Mesothelial cell of epicardium (in vitro differentiated cells): ENCODE results near the gene DGLUCY. TPM values are rescaled to one million over a fixed set of nuclear protein-coding genes. Genes with fewer than 3 reads are reported as not detected.

Experiments
- DNase-seq, 2 experiments: peaks; one replicate each; pipeline ENCODE4 v3.0.0; 2021; ENCODE audit warnings: low spot score in 2 of 2; ENCODE audit not compliant: unreplicated experiment in 2 of 2
- H3K27ac Mint-ChIP-seq: 2 replicates; pipeline ENCODE4 v1.8.0; 2021; ENCODE audit warnings: mixed read lengths
- H3K27me3 Mint-ChIP-seq: 2 replicates; pipeline ENCODE4 v1.8.0; 2021; ENCODE audit warnings: low read depth, mixed read lengths
- H3K36me3 Mint-ChIP-seq: 2 replicates; pipeline ENCODE4 v1.8.0; 2021; ENCODE audit warnings: mixed read lengths
- H3K4me1 Mint-ChIP-seq: 2 replicates; pipeline ENCODE4 v1.8.0; 2021; ENCODE audit warnings: mixed read lengths
- H3K4me3 Mint-ChIP-seq: 2 replicates; pipeline ENCODE4 v1.8.0; 2021; ENCODE audit warnings: mild to moderate bottlenecking, moderate library complexity, mixed read lengths
- H3K9me3 Mint-ChIP-seq: 2 replicates; pipeline ENCODE4 v1.8.0; 2021; ENCODE audit warnings: mixed read lengths
- total RNA-seq: library from RNA; stranded (reverse); gene quantifications from 3 replicates; pipeline ENCODE4 v1.2.1, GENCODE V29; 2021
- TF ChIP-seq, protein P1 (sequence below): fragments of 200-600 bp; sonication (generic); IDR thresholded peaks from one replicate; pipeline ENCODE4 v1.5.0; 2021; ENCODE audit warnings: antibody characterized with exemption; ENCODE audit not compliant: unreplicated experiment

The DGLUCY gene, protein sequence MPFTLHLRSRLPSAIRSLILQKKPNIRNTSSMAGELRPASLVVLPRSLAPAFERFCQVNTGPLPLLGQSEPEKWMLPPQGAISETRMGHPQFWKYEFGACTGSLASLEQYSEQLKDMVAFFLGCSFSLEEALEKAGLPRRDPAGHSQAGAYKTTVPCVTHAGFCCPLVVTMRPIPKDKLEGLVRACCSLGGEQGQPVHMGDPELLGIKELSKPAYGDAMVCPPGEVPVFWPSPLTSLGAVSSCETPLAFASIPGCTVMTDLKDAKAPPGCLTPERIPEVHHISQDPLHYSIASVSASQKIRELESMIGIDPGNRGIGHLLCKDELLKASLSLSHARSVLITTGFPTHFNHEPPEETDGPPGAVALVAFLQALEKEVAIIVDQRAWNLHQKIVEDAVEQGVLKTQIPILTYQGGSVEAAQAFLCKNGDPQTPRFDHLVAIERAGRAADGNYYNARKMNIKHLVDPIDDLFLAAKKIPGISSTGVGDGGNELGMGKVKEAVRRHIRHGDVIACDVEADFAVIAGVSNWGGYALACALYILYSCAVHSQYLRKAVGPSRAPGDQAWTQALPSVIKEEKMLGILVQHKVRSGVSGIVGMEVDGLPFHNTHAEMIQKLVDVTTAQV
- total RNA-seq = 59.2 to 64.1 TPM (median 62.8 TPM) in 3 replicates

DNA sequence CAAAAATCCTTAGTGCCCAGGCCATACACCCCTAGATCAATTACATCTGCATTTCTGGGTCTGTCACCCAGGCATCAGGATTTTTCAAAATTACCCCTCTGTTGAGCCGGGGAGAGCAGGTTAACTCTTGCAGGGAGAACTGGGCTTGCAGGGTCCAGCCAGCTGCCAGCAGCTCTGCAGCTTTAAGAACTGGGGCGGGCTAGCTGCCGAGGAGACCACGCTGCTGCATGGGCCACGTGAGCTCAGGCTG is at the start of gene DGLUCY:
TSS of gene DGLUCY (plus strand) at position 245 of the 250 bp plus-strand sequence. CDS start 46,222 bp downstream, outside the sequence.
- H3K4me3 Mint-ChIP-seq = peak within 1 kb of the TSS; percentile 72
- H3K4me1 Mint-ChIP-seq = peaks cover 58% of the 10 kb centered on the region
- DNase-seq = peak in 1 of 2 experiments; percentile 34
- peaks cover 11% of the 10 kb centered on the region for H3K36me3 Mint-ChIP-seq
- peaks cover 4% of the 10 kb centered on the region for H3K9me3 Mint-ChIP-seq
- TF ChIP-seq, protein P1, sequence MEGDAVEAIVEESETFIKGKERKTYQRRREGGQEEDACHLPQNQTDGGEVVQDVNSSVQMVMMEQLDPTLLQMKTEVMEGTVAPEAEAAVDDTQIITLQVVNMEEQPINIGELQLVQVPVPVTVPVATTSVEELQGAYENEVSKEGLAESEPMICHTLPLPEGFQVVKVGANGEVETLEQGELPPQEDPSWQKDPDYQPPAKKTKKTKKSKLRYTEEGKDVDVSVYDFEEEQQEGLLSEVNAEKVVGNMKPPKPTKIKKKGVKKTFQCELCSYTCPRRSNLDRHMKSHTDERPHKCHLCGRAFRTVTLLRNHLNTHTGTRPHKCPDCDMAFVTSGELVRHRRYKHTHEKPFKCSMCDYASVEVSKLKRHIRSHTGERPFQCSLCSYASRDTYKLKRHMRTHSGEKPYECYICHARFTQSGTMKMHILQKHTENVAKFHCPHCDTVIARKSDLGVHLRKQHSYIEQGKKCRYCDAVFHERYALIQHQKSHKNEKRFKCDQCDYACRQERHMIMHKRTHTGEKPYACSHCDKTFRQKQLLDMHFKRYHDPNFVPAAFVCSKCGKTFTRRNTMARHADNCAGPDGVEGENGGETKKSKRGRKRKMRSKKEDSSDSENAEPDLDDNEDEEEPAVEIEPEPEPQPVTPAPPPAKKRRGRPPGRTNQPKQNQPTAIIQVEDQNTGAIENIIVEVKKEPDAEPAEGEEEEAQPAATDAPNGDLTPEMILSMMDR = no peak
- peak within 1 kb of the TSS; percentile 93 for H3K27ac Mint-ChIP-seq
- no peaks in the 10 kb centered on the region for H3K27me3 Mint-ChIP-seq

DNA sequence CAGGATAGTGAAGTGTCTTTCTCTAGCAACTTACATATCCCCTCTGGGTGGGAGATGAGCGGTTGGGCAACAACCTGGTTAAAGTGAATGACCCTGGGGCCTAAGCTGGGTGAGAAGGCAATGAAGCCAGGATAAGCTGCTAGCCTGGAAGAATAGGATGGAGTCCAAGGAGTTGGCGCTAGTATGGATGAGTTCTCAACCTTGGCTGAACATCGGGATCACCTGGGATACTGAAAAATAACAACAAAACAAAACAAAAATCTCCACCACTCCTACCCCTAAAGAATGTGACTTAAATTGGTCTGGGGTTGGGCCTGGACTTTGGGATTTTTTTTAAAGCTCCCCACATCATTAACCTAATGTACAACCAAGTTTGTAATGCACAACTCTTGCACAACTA is 48.6 kb upstream of the DGLUCY start:
- H3K9me3 Mint-ChIP-seq = peaks cover 4% of the 10 kb centered on the region
- H3K36me3 Mint-ChIP-seq = no peaks in the 10 kb centered on the region
- H3K27me3 Mint-ChIP-seq = no peaks in the 10 kb centered on the region
- no peak overlapping the region for H3K4me3 Mint-ChIP-seq
- H3K4me1 Mint-ChIP-seq = no peaks in the 10 kb centered on the region
- TF ChIP-seq, protein P1 = no peak
- H3K27ac Mint-ChIP-seq = no peak overlapping the region
- DNase-seq = no peak

DNA sequence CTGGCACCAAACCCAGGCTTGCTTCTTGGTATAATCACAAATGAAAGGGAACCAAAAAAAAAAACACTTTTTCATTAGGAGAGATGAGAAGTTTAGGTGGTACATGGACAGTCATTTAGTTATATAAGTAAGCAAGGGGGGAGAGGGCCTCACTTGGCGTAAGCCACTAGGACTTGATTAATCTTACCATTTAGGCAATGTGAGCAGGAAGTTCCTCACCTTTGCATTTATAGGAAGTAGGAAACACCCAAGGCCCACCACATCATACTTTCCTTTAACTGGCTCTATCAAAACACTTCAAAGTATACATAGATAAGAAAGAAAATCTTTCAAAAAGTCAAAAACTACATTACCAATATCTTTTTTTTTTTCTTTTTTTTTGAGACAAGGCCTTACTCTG is 46.7 kb upstream of the DGLUCY start:
- H3K36me3 Mint-ChIP-seq = peaks cover 3% of the 10 kb centered on the region
- H3K4me3 Mint-ChIP-seq = no peak overlapping the region
- TF ChIP-seq, protein P1 = no peak
- H3K27ac Mint-ChIP-seq = no peak overlapping the region
- H3K4me1 Mint-ChIP-seq = no peaks in the 10 kb centered on the region
- H3K27me3 Mint-ChIP-seq = no peaks in the 10 kb centered on the region
- DNase-seq = no peak
- H3K9me3 Mint-ChIP-seq = peaks cover 9% of the 10 kb centered on the region

DNA sequence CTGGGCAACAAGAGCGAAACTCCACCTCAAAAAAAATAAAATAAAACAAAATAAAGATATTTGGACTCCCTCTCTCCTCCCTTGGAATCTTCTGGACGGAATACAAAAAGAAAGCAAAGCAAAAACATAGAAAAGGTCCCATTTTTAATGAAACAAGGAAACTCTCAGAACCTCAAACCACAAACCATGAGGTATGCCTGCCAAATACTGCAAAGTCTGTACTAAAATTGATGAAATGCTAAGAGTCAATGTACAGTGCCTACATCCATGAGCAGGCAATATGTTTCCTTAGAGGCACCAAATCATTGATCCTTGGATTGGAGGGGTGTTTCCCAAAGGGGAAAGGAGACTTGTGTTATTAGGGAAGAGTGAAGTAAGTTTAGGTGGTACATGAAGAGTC is 45.2 kb upstream of the DGLUCY start:
- peaks cover 9% of the 10 kb centered on the region for H3K9me3 Mint-ChIP-seq
- peaks cover 3% of the 10 kb centered on the region for H3K36me3 Mint-ChIP-seq
- TF ChIP-seq, protein P1 = no peak
- H3K4me1 Mint-ChIP-seq = peaks cover 2% of the 10 kb centered on the region
- no peak overlapping the region for H3K27ac Mint-ChIP-seq
- DNase-seq = no peak
- H3K27me3 Mint-ChIP-seq = no peaks in the 10 kb centered on the region
- H3K4me3 Mint-ChIP-seq = no peak overlapping the region

DNA sequence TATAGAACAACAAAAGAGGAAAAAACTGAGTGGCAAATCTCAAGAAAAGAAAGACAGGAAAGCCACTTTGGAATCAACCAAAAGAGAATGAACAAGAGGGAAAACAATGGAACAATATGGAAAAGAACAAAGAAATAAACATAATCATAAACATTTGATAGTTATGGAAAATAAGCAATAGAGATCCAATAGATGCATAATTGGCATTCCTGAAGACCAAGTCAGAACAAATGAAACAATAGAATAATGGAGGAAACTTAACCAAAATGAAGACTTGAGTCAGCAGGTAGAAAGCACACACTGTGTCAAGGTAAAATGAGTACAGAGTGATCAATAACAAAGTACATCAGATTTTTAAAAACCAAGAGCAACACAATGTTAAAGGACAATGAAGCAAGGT is 43.3 kb upstream of the DGLUCY start:
- Mint-ChIP-seq H3K27me3 (no peaks in the 10 kb centered on the region), H3K9me3 (peaks cover 9% of the 10 kb centered on the region), H3K36me3 (peaks cover 3% of the 10 kb centered on the region), H3K27ac (no peak overlapping the region), H3K4me1 (peaks cover 2% of the 10 kb centered on the region), H3K4me3 (no peak overlapping the region)
- DNase-seq = no peak
- TF ChIP-seq, protein P1 = no peak
